ENCODE data around the gene TEKTIP1.

DNA sequence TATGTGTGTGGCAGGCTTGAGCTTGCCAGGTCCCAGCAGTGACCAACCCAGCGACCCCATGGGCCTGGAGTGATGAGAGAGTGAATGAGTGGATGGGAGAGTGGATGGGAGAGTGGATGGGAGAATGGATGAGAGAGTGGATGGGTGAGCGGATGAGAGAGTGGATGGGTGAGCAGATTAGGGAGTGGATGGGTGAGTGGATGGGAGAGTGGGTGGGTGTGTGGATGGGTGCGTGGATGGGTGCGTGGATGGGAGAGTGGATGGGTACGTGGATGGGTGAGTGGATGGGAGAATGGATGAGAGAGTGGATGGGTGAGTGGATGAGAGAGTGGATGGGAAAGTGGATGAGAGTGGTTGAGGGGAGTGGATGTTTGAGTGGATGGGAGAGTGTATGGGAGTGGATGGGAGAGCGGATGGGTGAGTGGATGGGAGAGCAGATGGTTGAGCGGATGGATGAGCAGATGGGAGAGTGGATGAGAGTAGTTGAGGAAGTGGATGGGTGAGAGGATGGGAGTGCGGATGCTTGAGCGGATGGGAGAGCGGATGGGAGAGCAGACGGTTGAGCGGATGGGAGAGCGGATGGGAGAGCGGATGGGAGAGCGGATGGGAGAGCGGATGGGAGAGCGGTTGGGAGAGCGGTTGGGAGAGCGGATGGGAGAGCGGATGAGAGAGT, 10.3 kb upstream of the TEKTIP1 start:
- TF ChIP-seq, protein P1, sequence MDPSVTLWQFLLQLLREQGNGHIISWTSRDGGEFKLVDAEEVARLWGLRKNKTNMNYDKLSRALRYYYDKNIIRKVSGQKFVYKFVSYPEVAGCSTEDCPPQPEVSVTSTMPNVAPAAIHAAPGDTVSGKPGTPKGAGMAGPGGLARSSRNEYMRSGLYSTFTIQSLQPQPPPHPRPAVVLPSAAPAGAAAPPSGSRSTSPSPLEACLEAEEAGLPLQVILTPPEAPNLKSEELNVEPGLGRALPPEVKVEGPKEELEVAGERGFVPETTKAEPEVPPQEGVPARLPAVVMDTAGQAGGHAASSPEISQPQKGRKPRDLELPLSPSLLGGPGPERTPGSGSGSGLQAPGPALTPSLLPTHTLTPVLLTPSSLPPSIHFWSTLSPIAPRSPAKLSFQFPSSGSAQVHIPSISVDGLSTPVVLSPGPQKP (IDR thresholded peaks at IDR 0.05; ENCODE audit: borderline replicate concordance, low read depth, low read length): no peak
- no peak for TF ChIP-seq POLR2A (IDR thresholded peaks at IDR 0.05; ENCODE audit: low read depth, low read length)
- TF ChIP-seq, protein P2, sequence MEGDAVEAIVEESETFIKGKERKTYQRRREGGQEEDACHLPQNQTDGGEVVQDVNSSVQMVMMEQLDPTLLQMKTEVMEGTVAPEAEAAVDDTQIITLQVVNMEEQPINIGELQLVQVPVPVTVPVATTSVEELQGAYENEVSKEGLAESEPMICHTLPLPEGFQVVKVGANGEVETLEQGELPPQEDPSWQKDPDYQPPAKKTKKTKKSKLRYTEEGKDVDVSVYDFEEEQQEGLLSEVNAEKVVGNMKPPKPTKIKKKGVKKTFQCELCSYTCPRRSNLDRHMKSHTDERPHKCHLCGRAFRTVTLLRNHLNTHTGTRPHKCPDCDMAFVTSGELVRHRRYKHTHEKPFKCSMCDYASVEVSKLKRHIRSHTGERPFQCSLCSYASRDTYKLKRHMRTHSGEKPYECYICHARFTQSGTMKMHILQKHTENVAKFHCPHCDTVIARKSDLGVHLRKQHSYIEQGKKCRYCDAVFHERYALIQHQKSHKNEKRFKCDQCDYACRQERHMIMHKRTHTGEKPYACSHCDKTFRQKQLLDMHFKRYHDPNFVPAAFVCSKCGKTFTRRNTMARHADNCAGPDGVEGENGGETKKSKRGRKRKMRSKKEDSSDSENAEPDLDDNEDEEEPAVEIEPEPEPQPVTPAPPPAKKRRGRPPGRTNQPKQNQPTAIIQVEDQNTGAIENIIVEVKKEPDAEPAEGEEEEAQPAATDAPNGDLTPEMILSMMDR (conservative IDR thresholded peaks at IDR 0.05; ENCODE audit: low read depth, low read length): no peak
- no peak for TF ChIP-seq MAZ (IDR thresholded peaks at IDR 0.05; ENCODE audit: borderline replicate concordance, low read depth, low read length)
- no peak for TF ChIP-seq RFX5 (IDR thresholded peaks at IDR 0.05; ENCODE audit: low read depth, low read length)
- no peak for TF ChIP-seq USF2 (IDR thresholded peaks at IDR 0.05; ENCODE audit: low read depth, low read length)
- no peak for TF ChIP-seq BHLHE40 (IDR thresholded peaks at IDR 0.05; ENCODE audit: low read depth, low read length)
- TF ChIP-seq SMC3 (IDR thresholded peaks at IDR 0.05; ENCODE audit: low read depth, low read length): no peak
- TF ChIP-seq RAD21 (IDR thresholded peaks at IDR 0.05; ENCODE audit: low read length): no peak
- no peak for TF ChIP-seq NFE2L2 (IDR thresholded peaks at IDR 0.05; ENCODE audit: low read depth, low read length)
- no peak for TF ChIP-seq RCOR1 (IDR thresholded peaks at IDR 0.05; ENCODE audit: insufficient replicate concordance, low read length)

All from IMR-90 (cell line).